ENCODE data around the gene MRPS21. TPM values are rescaled to one million over a fixed set of nuclear protein-coding genes. Genes with fewer than 3 reads are reported as not detected.
A peak's percentile ranks its signal among the peaks of the same experiment; 100 is the strongest.

The MRPS21 gene
- total RNA-seq, 4 donors from 2014 or later: 31.7 to 41.3 (median 38.7) TPM

DNA sequence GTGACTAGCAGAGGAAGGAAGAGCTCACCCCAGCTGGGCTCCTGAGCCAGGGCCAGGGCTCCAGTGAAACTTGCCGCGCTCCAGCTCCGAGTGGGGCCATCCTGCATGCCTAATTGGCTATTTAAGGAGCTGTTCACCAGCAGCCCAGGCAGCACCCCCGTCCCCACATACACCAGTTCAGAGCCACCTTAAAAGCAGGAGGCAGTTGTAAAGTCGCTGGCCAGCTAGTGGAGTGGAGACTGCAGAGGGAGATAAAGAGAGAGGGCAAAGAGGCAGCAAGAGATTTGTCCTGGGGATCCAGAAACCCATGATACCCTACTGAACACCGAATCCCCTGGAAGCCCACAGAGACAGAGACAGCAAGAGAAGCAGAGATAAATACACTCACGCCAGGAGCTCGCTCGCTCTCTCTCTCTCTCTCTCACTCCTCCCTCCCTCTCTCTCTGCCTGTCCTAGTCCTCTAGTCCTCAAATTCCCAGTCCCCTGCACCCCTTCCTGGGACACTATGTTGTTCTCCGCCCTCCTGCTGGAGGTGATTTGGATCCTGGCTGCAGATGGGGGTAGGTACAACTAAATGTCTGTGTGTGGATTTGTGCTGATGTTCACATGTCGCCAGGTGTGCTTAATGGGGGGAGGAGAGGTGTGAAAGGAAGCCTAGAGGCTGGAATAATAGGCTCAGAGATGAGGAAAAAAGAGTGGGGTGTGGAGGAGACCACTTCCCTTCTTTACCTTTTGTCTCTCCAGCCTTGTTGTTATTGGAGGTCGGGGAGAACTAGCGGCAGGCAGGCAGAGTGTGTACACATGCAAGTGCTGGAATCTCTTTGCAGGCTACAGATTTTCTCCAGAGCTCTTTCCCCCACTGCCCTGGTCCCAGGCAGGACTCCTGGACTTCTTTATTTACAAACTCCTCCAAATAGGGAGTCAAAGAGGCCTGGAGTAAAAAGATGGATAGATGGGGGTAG lies 35.8 kb upstream of the MRPS21 start, which contains the start of gene CA14:
Gene CA14, plus strand, starts transcription at position 151 of the 962 bp plus-strand sequence. Its CDS starts 355 bp downstream, at position 506.
- H3K36me3 ChIP-seq: no peaks in the 10 kb centered on the region
- TF ChIP-seq, protein P1, sequence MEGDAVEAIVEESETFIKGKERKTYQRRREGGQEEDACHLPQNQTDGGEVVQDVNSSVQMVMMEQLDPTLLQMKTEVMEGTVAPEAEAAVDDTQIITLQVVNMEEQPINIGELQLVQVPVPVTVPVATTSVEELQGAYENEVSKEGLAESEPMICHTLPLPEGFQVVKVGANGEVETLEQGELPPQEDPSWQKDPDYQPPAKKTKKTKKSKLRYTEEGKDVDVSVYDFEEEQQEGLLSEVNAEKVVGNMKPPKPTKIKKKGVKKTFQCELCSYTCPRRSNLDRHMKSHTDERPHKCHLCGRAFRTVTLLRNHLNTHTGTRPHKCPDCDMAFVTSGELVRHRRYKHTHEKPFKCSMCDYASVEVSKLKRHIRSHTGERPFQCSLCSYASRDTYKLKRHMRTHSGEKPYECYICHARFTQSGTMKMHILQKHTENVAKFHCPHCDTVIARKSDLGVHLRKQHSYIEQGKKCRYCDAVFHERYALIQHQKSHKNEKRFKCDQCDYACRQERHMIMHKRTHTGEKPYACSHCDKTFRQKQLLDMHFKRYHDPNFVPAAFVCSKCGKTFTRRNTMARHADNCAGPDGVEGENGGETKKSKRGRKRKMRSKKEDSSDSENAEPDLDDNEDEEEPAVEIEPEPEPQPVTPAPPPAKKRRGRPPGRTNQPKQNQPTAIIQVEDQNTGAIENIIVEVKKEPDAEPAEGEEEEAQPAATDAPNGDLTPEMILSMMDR (IDR thresholded peaks at IDR 0.05): no peak
- TF ChIP-seq POLR2A (IDR thresholded peaks at IDR 0.05): no peak
- intact Hi-C loops (cut with DNase I): no loop called here
- H3K27me3 ChIP-seq: peaks cover 0 to 23% (median 0%) of the 10 kb centered on the region in 4 donors
- no peaks in the 10 kb centered on the region for H3K9me3 ChIP-seq
- DNase-seq: no peak
- peaks cover 9 to 44% (median 20%) of the 10 kb centered on the region in 3 donors for H3K4me1 ChIP-seq
- H3K27ac ChIP-seq: peak within 1 kb of the TSS in 2 of 4 donors; percentile 58 to 70
- no peak within 1 kb of the TSS for H3K4me3 ChIP-seq
- WGBS, 2 donors: 64 to 65% methylated on average over 8 to 10 of the region's 13 CpGs

DNA sequence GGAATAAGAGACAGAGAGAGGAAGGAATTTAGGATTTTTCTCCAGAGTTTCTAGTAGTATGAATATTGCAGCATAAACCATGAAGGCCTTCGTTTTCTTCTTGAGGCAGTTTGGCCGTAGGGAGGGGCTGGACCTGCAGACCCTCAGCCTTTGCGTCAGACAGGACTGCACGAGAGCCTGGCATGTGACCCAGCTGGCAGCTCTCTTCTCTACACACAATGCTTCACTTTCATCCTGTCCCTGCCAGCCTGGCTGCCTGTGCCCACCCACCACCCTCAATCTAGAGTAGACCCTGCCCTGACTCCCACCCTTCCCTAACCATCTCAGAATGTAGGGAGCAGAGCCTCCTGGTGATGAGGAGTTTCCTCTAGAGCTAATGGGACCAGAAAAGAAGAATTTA lies 34.4 kb upstream of the MRPS21 start:
- intact Hi-C loops (cut with DNase I): no loop called here
- Histone ChIP-seq H3K4me3 (no peak overlapping the region), H3K36me3 (peaks cover 0 to 3% (median 0%) of the 10 kb centered on the region in 3 donors), H3K27me3 (peaks cover 0 to 23% (median 0%) of the 10 kb centered on the region in 4 donors), H3K4me1 (peaks cover 9 to 50% (median 20%) of the 10 kb centered on the region in 3 donors), H3K27ac (peak overlapping the region in 1 of 4 donors; percentile 43), H3K9me3 (no peaks in the 10 kb centered on the region)
- 47 to 50% methylated on average over 4 of the region's 4 CpGs for WGBS, 2 donors
- no peak for TF ChIP-seq POLR2A (IDR thresholded peaks at IDR 0.05)
- TF ChIP-seq, protein P1 (IDR thresholded peaks at IDR 0.05): no peak
- DNase-seq: no peak

DNA sequence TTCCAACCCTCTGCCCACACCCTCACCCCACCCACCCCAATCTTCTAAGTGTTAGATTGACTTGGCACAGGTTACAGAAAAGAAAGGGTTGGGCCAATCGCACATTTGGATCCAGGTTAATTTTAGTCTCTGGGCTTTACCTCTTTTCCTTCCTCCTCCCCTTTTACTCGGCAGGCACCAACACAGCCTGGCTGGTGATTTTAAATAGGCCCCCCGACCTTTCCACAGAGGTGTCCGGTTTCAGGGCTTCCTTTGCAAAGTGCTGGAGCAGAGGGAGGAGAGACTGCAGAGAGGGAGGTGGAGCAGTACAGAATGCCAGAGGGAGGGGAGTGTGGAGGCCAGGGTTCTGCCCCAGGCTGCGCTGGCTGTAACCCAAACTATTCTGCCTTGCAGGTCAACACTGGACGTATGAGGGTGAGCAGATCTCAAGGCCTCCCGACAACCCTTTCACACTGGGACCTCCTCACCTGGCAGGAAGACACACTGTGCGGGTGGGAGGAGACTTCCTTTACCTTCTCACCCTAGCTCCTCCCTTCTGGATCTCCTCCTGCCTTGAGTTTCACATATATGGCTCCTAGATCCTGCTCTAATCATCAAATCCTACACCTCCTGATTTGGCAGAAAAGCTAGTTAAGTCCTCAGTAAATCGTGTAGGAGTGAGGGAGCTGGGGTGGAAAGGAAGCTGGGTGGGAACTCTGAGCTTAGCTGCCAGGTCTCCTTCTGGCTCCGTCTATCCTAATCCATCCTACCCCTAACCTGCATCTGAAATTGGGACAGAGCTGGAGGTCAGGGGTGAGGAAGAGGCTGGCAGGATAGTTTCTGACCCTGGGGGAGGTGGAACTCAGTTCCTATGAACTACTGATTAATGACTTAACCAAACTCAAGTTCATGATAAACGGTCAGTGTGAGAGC lies 33.6 kb upstream of the MRPS21 start:
- DNase-seq: no peak
- TF ChIP-seq, protein P1 (IDR thresholded peaks at IDR 0.05): no peak
- intact Hi-C loops (cut with DNase I): no loop called here
- H3K9me3 ChIP-seq: no peaks in the 10 kb centered on the region
- WGBS, 2 donors: 23 to 24% methylated on average over 8 to 11 of the region's 11 CpGs
- H3K27ac ChIP-seq: peak overlapping the region in 2 of 4 donors; percentile 6 to 43
- peak overlapping the region in 3 of 4 donors; percentile 11 to 41 (median 25) for H3K4me3 ChIP-seq
- peaks cover 9 to 50% (median 20%) of the 10 kb centered on the region in 3 donors for H3K4me1 ChIP-seq
- H3K36me3 ChIP-seq: peaks cover 0 to 11% (median 0%) of the 10 kb centered on the region in 3 donors
- H3K27me3 ChIP-seq: peaks cover 0 to 23% (median 0%) of the 10 kb centered on the region in 4 donors

DNA sequence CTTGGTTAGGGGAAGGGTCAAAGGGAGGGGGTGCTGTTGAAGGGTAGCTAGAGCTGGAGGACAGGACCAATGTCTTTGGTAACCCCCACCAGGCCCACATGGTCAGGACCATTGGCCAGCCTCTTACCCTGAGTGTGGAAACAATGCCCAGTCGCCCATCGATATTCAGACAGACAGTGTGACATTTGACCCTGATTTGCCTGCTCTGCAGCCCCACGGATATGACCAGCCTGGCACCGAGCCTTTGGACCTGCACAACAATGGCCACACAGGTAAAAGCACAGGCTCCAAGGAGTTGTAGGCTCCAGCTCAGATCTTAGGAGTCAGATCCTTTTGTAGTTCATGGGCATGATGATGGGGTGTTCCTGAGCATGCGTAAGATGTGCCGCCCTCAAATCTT lies 32.3 kb upstream of the MRPS21 start:
- H3K4me1 ChIP-seq: peaks cover 3 to 39% (median 10%) of the 10 kb centered on the region in 3 donors
- H3K9me3 ChIP-seq: no peaks in the 10 kb centered on the region
- H3K27ac ChIP-seq: no peak overlapping the region
- intact Hi-C loops (cut with DNase I): no loop called here
- TF ChIP-seq, protein P1 (IDR thresholded peaks at IDR 0.05): no peak
- DNase-seq: no peak
- peaks cover under 1 to 25% (median 11%) of the 10 kb centered on the region in 3 donors for H3K36me3 ChIP-seq
- 81 to 87% methylated on average over 6 of the region's 6 CpGs for WGBS, 2 donors
- H3K27me3 ChIP-seq: peaks cover 0 to 23% (median 0%) of the 10 kb centered on the region in 4 donors
- no peak overlapping the region for H3K4me3 ChIP-seq

All from esophagus squamous epithelium (tissue), 5 donors.